HL-60 (cell line): ENCODE measurements around the gene NEDD1.
A peak's percentile ranks its signal among the peaks of the same experiment; 100 is the strongest.

Source experiments
- DNase-seq, 2 experiments: peaks; one replicate each; pipeline ENCODE4 v3.0.0-alpha.2; 2010 to 2020; ENCODE audit warnings: low read depth in 1 of 2, low spot score in 1 of 2
- H3K27ac ChIP-seq: fragments of 250-450 bp; sonication (Bioruptor Pico); replicated peaks from 2 replicates; pipeline ENCODE4 v1.5.1; 2020; ENCODE audit warnings: mild to moderate bottlenecking, moderate library complexity
- H3K27me3 ChIP-seq: fragments of 250-450 bp; sonication (Bioruptor Pico); 2 replicates; pipeline ENCODE4 v1.5.1; 2021; ENCODE audit warnings: mild to moderate bottlenecking, moderate library complexity; ENCODE audit not compliant: insufficient read depth, poor library complexity, severe bottlenecking
- H3K4me3 ChIP-seq: replicated peaks from 2 replicates; pipeline ENCODE4 v1.5.1; 2011; ENCODE audit warnings: mild to moderate bottlenecking, control low read depth, low read length; ENCODE audit not compliant: insufficient read depth
- CTCF ChIP-seq: IDR thresholded peaks from one replicate; pipeline ENCODE4 v1.5.1; 2011; ENCODE audit warnings: low read length, control low read depth, inconsistent platforms; ENCODE audit not compliant: insufficient read depth
- GABPA ChIP-seq: IDR thresholded peaks from 2 replicates; pipeline ENCODE4 v1.6.1; 2012; ENCODE audit warnings: low read depth
- POLR2AphosphoS5 ChIP-seq: IDR thresholded peaks from 2 replicates; pipeline ENCODE4 v1.6.1; 2012; ENCODE audit warnings: low read depth
- REST ChIP-seq: IDR thresholded peaks from 2 replicates; pipeline ENCODE4 v1.6.1; 2012; ENCODE audit warnings: low read depth; ENCODE audit not compliant: insufficient replicate concordance
- SPI1 ChIP-seq: IDR thresholded peaks from 2 replicates; pipeline ENCODE4 v1.6.1; 2012; ENCODE audit warnings: low read depth, mild to moderate bottlenecking, borderline replicate concordance

Gene NEDD1

GRCh38 chr12:96908423-96908675 is 1.3 kb downstream of the NEDD1 start:
- Histone ChIP-seq H3K27ac (no peak overlapping the region), H3K27me3 (no peaks in the 10 kb centered on the region), H3K4me3 (peak overlapping the region; percentile 98)
- DNase-seq = no peak
- no peak for TF ChIP-seq POLR2AphosphoS5

DNA sequence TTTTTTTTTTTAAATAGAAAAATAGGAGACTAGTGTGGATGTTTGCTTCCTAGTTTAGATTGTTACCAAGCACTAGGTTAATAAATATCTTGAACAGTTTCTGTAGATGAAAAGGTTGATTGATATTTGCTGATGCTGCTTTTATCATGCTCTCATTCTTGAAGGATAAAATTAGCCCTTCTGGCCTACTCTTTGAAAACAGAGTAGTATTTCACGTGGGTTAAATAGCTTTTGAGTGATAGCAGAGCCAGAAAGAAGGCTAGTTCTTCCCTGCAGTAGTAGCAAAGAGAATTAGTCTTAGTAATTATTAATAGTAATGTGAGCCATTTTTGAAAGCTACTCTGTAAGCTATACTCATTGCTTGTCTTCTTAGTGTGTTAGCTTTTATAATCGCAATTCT is 5.2 kb downstream of the NEDD1 start:
- no peak for TF ChIP-seq SPI1
- no peak for TF ChIP-seq GABPA
- TF ChIP-seq CTCF = no peak
- no peak for TF ChIP-seq REST
- no peak for TF ChIP-seq POLR2AphosphoS5
- Histone ChIP-seq H3K27me3 (no peaks in the 10 kb centered on the region), H3K27ac (no peak overlapping the region), H3K4me3 (no peak overlapping the region)
- no peak for DNase-seq

- DNase-seq = no peak
- Histone ChIP-seq H3K4me3 (no peak overlapping the region), H3K27ac (no peak overlapping the region), H3K27me3 (no peaks in the 10 kb centered on the region)
- TF ChIP-seq SPI1 = no peak
- TF ChIP-seq POLR2AphosphoS5 = no peak
- TF ChIP-seq CTCF = no peak
- no peak for TF ChIP-seq REST
- no peak for TF ChIP-seq GABPA
Measured at GRCh38 chr12:96912943-96913342, 5.9 kb downstream of the NEDD1 start.

DNA sequence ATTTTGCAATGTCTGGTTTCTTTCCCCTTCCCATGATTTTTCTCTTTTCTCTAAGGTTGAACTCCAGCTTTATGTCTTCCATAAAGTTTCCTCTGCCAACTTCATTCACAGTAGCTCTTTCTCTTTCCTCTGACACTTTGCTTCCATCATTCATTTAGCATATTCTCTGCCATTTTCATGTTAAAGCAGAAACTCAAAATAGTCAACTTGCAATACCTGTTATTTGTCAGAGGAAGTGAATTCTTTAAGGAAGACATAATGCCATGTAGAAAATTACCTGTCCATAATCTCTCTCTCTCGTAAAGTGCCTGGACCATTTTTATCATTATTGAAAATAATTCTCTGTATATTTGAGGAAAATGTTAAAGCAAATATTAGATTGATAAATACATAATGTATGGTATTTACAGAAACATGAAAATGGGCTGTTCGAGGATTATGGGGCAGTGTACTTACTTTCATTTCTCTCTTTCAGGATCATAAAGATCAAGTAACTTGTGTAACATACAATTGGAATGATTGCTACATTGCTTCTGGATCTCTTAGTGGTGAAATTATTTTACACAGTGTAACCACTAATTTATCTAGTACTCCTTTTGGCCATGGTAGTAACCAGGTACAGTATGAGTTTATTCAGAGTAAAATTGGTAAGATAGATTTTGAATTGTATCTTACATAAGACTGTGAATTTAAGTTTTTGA is 12.6 kb downstream of the NEDD1 start:
- no peak overlapping the region for H3K27ac ChIP-seq
- no peaks in the 10 kb centered on the region for H3K27me3 ChIP-seq
- H3K4me3 ChIP-seq = no peak overlapping the region
- no peak for DNase-seq
- TF ChIP-seq CTCF (no peak), REST (no peak), SPI1 (no peak), POLR2AphosphoS5 (no peak), GABPA (no peak)
